GM18870 (cell line): Measurements from ENCODE around the gene GPR3.
"Not testable (repeated sequence)": the region's sequence is repeated elsewhere in the genome, so short reads cannot be mapped to it uniquely, and the experiment has no call there.

ENCODE experiments used
- ATAC-seq: cut with Tn5 transposase; IDR thresholded peaks from one replicate; pipeline ENCODE4 v1.9.1; 2021; ENCODE audit warnings: moderate library complexity; ENCODE audit not compliant: unreplicated experiment

The GPR3 gene

GRCh38 chr1:27398405-27399149 lies 6.2 kb downstream of the GPR3 start:
- no peak for ATAC-seq

- ATAC-seq: no peak
Observed at GRCh38 chr1:27399251-27400025, 7.0 kb downstream of the GPR3 start.

GRCh38 chr1:27400082-27400962 lies 7.9 kb downstream of the GPR3 start:
- no peak for ATAC-seq

GRCh38 chr1:27400963-27401341 lies 8.5 kb downstream of the GPR3 start:
- ATAC-seq: no peak

- ATAC-seq: no peak
Observed at GRCh38 chr1:27402349-27402754, 9.9 kb downstream of the GPR3 start.

GRCh38 chr1:27403065-27403726 lies 10.8 kb downstream of the GPR3 start:
- no peak for ATAC-seq

- ATAC-seq: no peak
Observed at GRCh38 chr1:27403931-27404330, 11.5 kb downstream of the GPR3 start.

- ATAC-seq: no peak
Observed at GRCh38 chr1:27405074-27405473, 12.7 kb downstream of the GPR3 start.

GRCh38 chr1:27405598-27406361 lies 13.4 kb downstream of the GPR3 start:
- not testable (repeated sequence) for ATAC-seq

GRCh38 chr1:27406362-27406680 lies 13.9 kb downstream of the GPR3 start:
- no peak for ATAC-seq

GRCh38 chr1:27406791-27407190 lies 14.4 kb downstream of the GPR3 start:
- ATAC-seq: not testable (repeated sequence)

- ATAC-seq: no peak
Observed at GRCh38 chr1:27408151-27408550, 15.7 kb downstream of the GPR3 start.

- ATAC-seq: no peak
Observed at GRCh38 chr1:27409669-27410068, 17.2 kb downstream of the GPR3 start.

- ATAC-seq: no peak
Observed at GRCh38 chr1:27410709-27411108, 18.3 kb downstream of the GPR3 start.

GRCh38 chr1:27412502-27412901 lies 20.1 kb downstream of the GPR3 start:
- ATAC-seq: no peak

GRCh38 chr1:27413004-27413403 lies 20.6 kb downstream of the GPR3 start:
- no peak for ATAC-seq

GRCh38 chr1:27414091-27414490 lies 21.7 kb downstream of the GPR3 start:
- no peak for ATAC-seq

- no peak for ATAC-seq
Observed at GRCh38 chr1:27416387-27417111, 24.1 kb downstream of the GPR3 start.

GRCh38 chr1:27417713-27418112 lies 25.3 kb downstream of the GPR3 start:
- no peak for ATAC-seq
